Liver (tissue), 3 donors: ENCODE data around the gene FAM120C.

Experiments
- JUND ChIP-seq, 2 donors: IDR thresholded peaks; 2 replicates each; pipeline ENCODE4 v1.6.1; 2016; ENCODE audit warnings: antibody characterized with exemption in 2 of 2
- RAD21 ChIP-seq, 2 donors: IDR thresholded peaks; 2 replicates each; pipeline ENCODE4 v1.6.1; 2016; ENCODE audit warnings: antibody characterized with exemption in 2 of 2, mild to moderate bottlenecking in 2 of 2
- RXRA ChIP-seq, 2 donors: IDR thresholded peaks; 2 replicates each; pipeline ENCODE4 v1.6.1; 2017 to 2018; ENCODE audit warnings: antibody characterized with exemption in 2 of 2, mild to moderate bottlenecking in 1 of 2
- TAF1 ChIP-seq: conservative IDR thresholded peaks from 2 replicates; pipeline ENCODE4 v1.6.1; 2016; ENCODE audit warnings: antibody characterized with exemption, mild to moderate bottlenecking
- TF ChIP-seq, protein P1 (sequence below): fragments of 150-350 bp; IDR thresholded peaks from 2 replicates; pipeline ENCODE4 v1.5.1; 2017; ENCODE audit warnings: improper control_type of control experiment, low read depth, low read length; ENCODE audit not compliant: missing input control
- TF ChIP-seq, protein P2 (sequence below): IDR thresholded peaks from 2 replicates; pipeline ENCODE4 v1.6.1; 2016; ENCODE audit warnings: antibody characterized with exemption
- TF ChIP-seq, protein P3 (sequence below): IDR thresholded peaks from 2 replicates; pipeline ENCODE4 v1.6.1; 2016; ENCODE audit warnings: antibody characterized with exemption
- donor health status: healthy.
- donor health status: healthy.

DNA sequence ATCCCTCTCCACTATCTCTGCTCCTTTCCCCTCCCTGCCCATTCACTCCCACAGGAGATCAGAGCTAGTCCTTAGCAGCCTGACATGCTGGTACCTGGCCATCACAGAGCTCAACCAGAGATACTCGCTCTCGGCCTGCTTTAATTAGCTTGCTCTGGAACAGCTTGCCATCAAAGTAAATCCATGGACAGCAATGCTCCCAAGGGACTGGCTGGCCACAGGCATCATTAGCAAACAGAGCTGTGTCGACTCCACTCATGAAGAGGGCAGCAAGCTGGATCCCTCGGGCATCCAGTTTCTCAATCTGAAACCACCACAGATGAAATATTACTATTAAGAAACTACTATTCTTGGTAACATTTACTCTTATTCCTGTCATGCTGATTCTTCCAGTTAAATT, 95.4 kb downstream of the FAM120C start:
- TF ChIP-seq, protein P1, sequence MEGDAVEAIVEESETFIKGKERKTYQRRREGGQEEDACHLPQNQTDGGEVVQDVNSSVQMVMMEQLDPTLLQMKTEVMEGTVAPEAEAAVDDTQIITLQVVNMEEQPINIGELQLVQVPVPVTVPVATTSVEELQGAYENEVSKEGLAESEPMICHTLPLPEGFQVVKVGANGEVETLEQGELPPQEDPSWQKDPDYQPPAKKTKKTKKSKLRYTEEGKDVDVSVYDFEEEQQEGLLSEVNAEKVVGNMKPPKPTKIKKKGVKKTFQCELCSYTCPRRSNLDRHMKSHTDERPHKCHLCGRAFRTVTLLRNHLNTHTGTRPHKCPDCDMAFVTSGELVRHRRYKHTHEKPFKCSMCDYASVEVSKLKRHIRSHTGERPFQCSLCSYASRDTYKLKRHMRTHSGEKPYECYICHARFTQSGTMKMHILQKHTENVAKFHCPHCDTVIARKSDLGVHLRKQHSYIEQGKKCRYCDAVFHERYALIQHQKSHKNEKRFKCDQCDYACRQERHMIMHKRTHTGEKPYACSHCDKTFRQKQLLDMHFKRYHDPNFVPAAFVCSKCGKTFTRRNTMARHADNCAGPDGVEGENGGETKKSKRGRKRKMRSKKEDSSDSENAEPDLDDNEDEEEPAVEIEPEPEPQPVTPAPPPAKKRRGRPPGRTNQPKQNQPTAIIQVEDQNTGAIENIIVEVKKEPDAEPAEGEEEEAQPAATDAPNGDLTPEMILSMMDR: no peak
- TF ChIP-seq RAD21 (IDR thresholded peaks at IDR 0.05): no peak
- no peak for TF ChIP-seq JUND (IDR thresholded peaks at IDR 0.05)
- TF ChIP-seq TAF1: no peak
- TF ChIP-seq, protein P2, sequence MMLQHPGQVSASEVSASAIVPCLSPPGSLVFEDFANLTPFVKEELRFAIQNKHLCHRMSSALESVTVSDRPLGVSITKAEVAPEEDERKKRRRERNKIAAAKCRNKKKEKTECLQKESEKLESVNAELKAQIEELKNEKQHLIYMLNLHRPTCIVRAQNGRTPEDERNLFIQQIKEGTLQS: no peak
- no peak for TF ChIP-seq RXRA (IDR thresholded peaks at IDR 0.05)
- TF ChIP-seq, protein P3, sequence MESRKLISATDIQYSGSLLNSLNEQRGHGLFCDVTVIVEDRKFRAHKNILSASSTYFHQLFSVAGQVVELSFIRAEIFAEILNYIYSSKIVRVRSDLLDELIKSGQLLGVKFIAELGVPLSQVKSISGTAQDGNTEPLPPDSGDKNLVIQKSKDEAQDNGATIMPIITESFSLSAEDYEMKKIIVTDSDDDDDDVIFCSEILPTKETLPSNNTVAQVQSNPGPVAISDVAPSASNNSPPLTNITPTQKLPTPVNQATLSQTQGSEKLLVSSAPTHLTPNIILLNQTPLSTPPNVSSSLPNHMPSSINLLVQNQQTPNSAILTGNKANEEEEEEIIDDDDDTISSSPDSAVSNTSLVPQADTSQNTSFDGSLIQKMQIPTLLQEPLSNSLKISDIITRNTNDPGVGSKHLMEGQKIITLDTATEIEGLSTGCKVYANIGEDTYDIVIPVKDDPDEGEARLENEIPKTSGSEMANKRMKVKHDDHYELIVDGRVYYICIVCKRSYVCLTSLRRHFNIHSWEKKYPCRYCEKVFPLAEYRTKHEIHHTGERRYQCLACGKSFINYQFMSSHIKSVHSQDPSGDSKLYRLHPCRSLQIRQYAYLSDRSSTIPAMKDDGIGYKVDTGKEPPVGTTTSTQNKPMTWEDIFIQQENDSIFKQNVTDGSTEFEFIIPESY: no peak
